Skin of body (tissue), 2 donors: ENCODE data around the gene P3H4. TPM values are rescaled to one million over a fixed set of nuclear protein-coding genes. Genes with fewer than 3 reads are reported as not detected.
"Not testable (repeated sequence)": the region's sequence is repeated elsewhere in the genome, so short reads cannot be mapped to it uniquely, and the experiment has no call there.

Source experiments
- DNase-seq: peaks from one replicate; lab custom pipeline; 2025; lab: John Stamatoyannopoulos, UW
- total RNA-seq: library from RNA; depleted of rRNA; stranded (reverse); fragments of >200 nt; gene quantifications from one replicate; pipeline ENCODE4 v1.2.3, GENCODE V29; 2014

The P3H4 gene
- 27.9 TPM for total RNA-seq

GRCh38 chr17:41811549-41812380, at the start of gene P3H4:
Gene P3H4, minus strand, starts transcription at chr17:41811949. Its CDS starts 34 bp downstream, at chr17:41811915.
- peak; percentile 44 for DNase-seq

GRCh38 chr17:41860254-41860931, 48.6 kb upstream of the P3H4 start:
- DNase-seq: no peak

- not testable (repeated sequence) for DNase-seq
Measured at GRCh38 chr17:41851382-41851781, 39.6 kb upstream of the P3H4 start.

GRCh38 chr17:41849251-41849990, 37.7 kb upstream of the P3H4 start:
- no peak for DNase-seq

GRCh38 chr17:41848788-41849187, 37.0 kb upstream of the P3H4 start:
- no peak for DNase-seq

- no peak for DNase-seq
Measured at GRCh38 chr17:41844971-41845370, 33.2 kb upstream of the P3H4 start.

- not testable (repeated sequence) for DNase-seq
Measured at GRCh38 chr17:41840781-41841180, 29.0 kb upstream of the P3H4 start.

GRCh38 chr17:41839448-41839847, 27.7 kb upstream of the P3H4 start:
- DNase-seq: not testable (repeated sequence)

- no peak for DNase-seq
Measured at GRCh38 chr17:41837761-41838538, 26.2 kb upstream of the P3H4 start, which contains the start of gene KLHL10. Gene KLHL10, plus strand, starts transcription at chr17:41837825. Its CDS starts 108 bp downstream, at chr17:41837933.

- DNase-seq: no peak
Measured at GRCh38 chr17:41836550-41837196, 24.9 kb upstream of the P3H4 start.

GRCh38 chr17:41835800-41836549, 24.2 kb upstream of the P3H4 start, which contains the start of gene NT5C3B:
Gene NT5C3B, minus strand, starts transcription at chr17:41836232. Its CDS starts 39 bp downstream, at chr17:41836193.
- no peak for DNase-seq

- no peak for DNase-seq
Measured at GRCh38 chr17:41835214-41835799, 23.6 kb upstream of the P3H4 start.

GRCh38 chr17:41829961-41830360, 18.2 kb upstream of the P3H4 start:
- DNase-seq: not testable (repeated sequence)

GRCh38 chr17:41825175-41825845, 13.6 kb upstream of the P3H4 start:
- DNase-seq: no peak

GRCh38 chr17:41824086-41824485, 12.3 kb upstream of the P3H4 start:
- DNase-seq: no peak

- no peak for DNase-seq
Measured at GRCh38 chr17:41823580-41823979, 11.8 kb upstream of the P3H4 start.

GRCh38 chr17:41823141-41823524, 11.4 kb upstream of the P3H4 start:
- no peak for DNase-seq

GRCh38 chr17:41822216-41823140, 10.7 kb upstream of the P3H4 start:
- DNase-seq: no peak
